Muscle of arm (tissue), 12 donors: ENCODE data around the gene NAIF1. TPM values are rescaled to one million over a fixed set of nuclear protein-coding genes. Genes with fewer than 3 reads are reported as not detected.
"Not testable (repeated sequence)": the region's sequence is repeated elsewhere in the genome, so short reads cannot be mapped to it uniquely, and the experiment has no call there.

Source experiments
- DNase-seq: peaks from one replicate; pipeline ENCODE4 v3.0.0-alpha.2; 2013
- polyA plus RNA-seq, 12 donors: library from polyadenylated mRNA; unstranded; fragments of 120-200 nt; gene quantifications; one replicate each; pipeline ENCODE4 v1.2.1, GENCODE V29; 2013; ENCODE audit not compliant: insufficient read length in 12 of 12

The NAIF1 gene
- polyA plus RNA-seq, 12 donors, result 6.5 to 21.2 (median 8.0) TPM; not detected in 1

GRCh38 chr9:128033609-128034008, 33.5 kb downstream of the NAIF1 start:
- no peak for DNase-seq

GRCh38 chr9:128027705-128028104, 39.4 kb downstream of the NAIF1 start:
- no peak for DNase-seq

GRCh38 chr9:128026773-128027541, 40.2 kb downstream of the NAIF1 start:
- DNase-seq, result no peak

GRCh38 chr9:128026255-128026772, 40.8 kb downstream of the NAIF1 start:
- no peak for DNase-seq

- DNase-seq, result no peak
Measured at GRCh38 chr9:128025736-128026135, 41.4 kb downstream of the NAIF1 start.

- no peak for DNase-seq
Measured at GRCh38 chr9:128024761-128025308, 42.3 kb downstream of the NAIF1 start.

GRCh38 chr9:128023671-128024070, 43.4 kb downstream of the NAIF1 start:
- not testable (repeated sequence) for DNase-seq

- DNase-seq, result no peak
Measured at GRCh38 chr9:128022886-128023285, 44.2 kb downstream of the NAIF1 start.

GRCh38 chr9:128021098-128021497, 46.0 kb downstream of the NAIF1 start:
- no peak for DNase-seq

GRCh38 chr9:128020692-128021091, 46.4 kb downstream of the NAIF1 start:
- no peak for DNase-seq

GRCh38 chr9:128015696-128016095, 51.4 kb downstream of the NAIF1 start:
- no peak for DNase-seq

Other genes with a start within 250 kb of the NAIF1 start
- 10 to 100 TPM in 11 of 12 donors, not detected in 1; 42.2 to 65.8 (median 47.4) TPM for gene ENG, start 212.7 kb downstream of the NAIF1 start, polyA plus RNA-seq
- gene AK1, start 189.6 kb downstream of the NAIF1 start, polyA plus RNA-seq, result 1,000 to 10,000 TPM in 5 of 12 donors, 100 to 1,000 TPM in 7; 441 to 7,878 (median 918) TPM
- gene ST6GALNAC6, start 167.7 kb downstream of the NAIF1 start, polyA plus RNA-seq, result 10 to 100 TPM in 11 of 12 donors, not detected in 1; 37.0 to 62.6 (median 51.5) TPM
- gene ST6GALNAC4, start 150.3 kb downstream of the NAIF1 start, polyA plus RNA-seq, result 10 to 100 TPM in 11 of 12 donors, not detected in 1; 20.8 to 50.5 (median 32.7) TPM
- gene PIP5KL1, start 136.5 kb downstream of the NAIF1 start, polyA plus RNA-seq, result 1 to 10 TPM in 9 of 12 donors, under 1 TPM in 1, not detected in 2; 0.83 to 4.1 (median 2.4) TPM
- 10 to 100 TPM in 11 of 12 donors, not detected in 1; 16.0 to 28.7 (median 20.7) TPM for gene DPM2, start 129.5 kb downstream of the NAIF1 start, polyA plus RNA-seq
- 10 to 100 TPM in 11 of 12 donors, not detected in 1; 12.7 to 37.2 (median 14.9) TPM for gene EEIG1, start 86.3 kb downstream of the NAIF1 start, polyA plus RNA-seq
- gene SLC25A25, start 912 bp upstream of the NAIF1 start, polyA plus RNA-seq, result 10 to 100 TPM in 11 of 12 donors, not detected in 1; 10.8 to 15.3 (median 11.6) TPM
- gene PTGES2, start 60.4 kb upstream of the NAIF1 start, polyA plus RNA-seq, result 10 to 100 TPM in 11 of 12 donors, not detected in 1; 24.4 to 37.2 (median 33.4) TPM
- 1 to 10 TPM in 1 of 12 donors, under 1 TPM in 7, not detected in 4; 0.31 to 6.2 (median 0.70) TPM for gene LCN2, start 82.1 kb upstream of the NAIF1 start, polyA plus RNA-seq
- gene BBLN, start 92.9 kb upstream of the NAIF1 start, polyA plus RNA-seq, result 10 to 100 TPM in 11 of 12 donors, not detected in 1; 16.6 to 61.6 (median 22.2) TPM
- 100 to 1,000 TPM in 7 of 12 donors, 10 to 100 TPM in 4, not detected in 1; 79.1 to 228 (median 101) TPM for gene CIZ1, start 124.3 kb upstream of the NAIF1 start, polyA plus RNA-seq
- 100 to 1,000 TPM in 1 of 12 donors, 10 to 100 TPM in 10, not detected in 1; 24.3 to 190 (median 43.5) TPM for gene DNM1, start 136.1 kb upstream of the NAIF1 start, polyA plus RNA-seq
- 100 to 1,000 TPM in 3 of 12 donors, 10 to 100 TPM in 9; 78.4 to 143 (median 88.3) TPM for gene GOLGA2, start 208.7 kb upstream of the NAIF1 start, polyA plus RNA-seq
- 10 to 100 TPM in 10 of 12 donors, not detected in 2; 17.7 to 28.9 (median 21.2) TPM for gene SWI5, start 209.0 kb upstream of the NAIF1 start, polyA plus RNA-seq